ENCODE measurements around the gene C1orf105. TPM values are rescaled to one million over a fixed set of nuclear protein-coding genes. Genes with fewer than 3 reads are reported as not detected.

The C1orf105 gene
- total RNA-seq, 4 donors from 2014 or later: not detected

DNA sequence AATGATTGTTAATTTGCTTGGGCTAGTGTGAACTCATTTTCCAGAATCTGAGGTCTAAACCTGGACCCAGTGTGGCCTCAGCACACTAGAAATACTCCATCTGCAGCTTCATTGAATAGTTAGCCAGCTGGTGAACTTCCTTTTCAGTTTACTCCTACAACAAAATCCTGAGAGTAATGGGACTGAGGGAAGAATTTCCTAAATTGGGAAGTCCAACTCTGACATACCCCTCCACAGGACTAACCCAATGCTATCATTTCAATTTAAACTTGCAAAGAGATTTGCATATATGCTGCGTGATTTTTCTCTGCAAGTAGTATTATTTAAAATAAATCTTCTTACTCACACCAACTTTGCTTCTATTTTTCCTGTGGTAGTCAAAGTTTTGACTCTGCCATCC lies 51.2 kb downstream of the C1orf105 start:
- Histone ChIP-seq H3K27ac (no peak overlapping the region), H3K9me3 (no peaks in the 10 kb centered on the region), H3K4me1 (peaks cover 0 to 29% (median 0%) of the 10 kb centered on the region in 3 donors), H3K36me3 (no peaks in the 10 kb centered on the region), H3K4me3 (no peak overlapping the region), H3K27me3 (no peaks in the 10 kb centered on the region)
- TF ChIP-seq POLR2A (IDR thresholded peaks at IDR 0.05) (no peak), CTCF (IDR thresholded peaks at IDR 0.05) (no peak)
- intact Hi-C loops (cut with DNase I): no loop called here
- 87 to 96% methylated on average over 1 of the region's 1 CpG for WGBS, 2 donors
- DNase-seq: no peak

GRCh38 chr1:172472495-172472894 lies 52.0 kb downstream of the C1orf105 start:
- no peaks in the 10 kb centered on the region for H3K27me3 ChIP-seq
- H3K9me3 ChIP-seq: no peaks in the 10 kb centered on the region
- no peak overlapping the region for H3K4me3 ChIP-seq
- 42 to 63% methylated on average over 1 of the region's 1 CpG for WGBS, 2 donors
- DNase-seq: no peak
- H3K27ac ChIP-seq: no peak overlapping the region
- TF ChIP-seq POLR2A (IDR thresholded peaks at IDR 0.05): no peak
- TF ChIP-seq CTCF (IDR thresholded peaks at IDR 0.05): no peak
- peaks cover 0 to 37% (median 0%) of the 10 kb centered on the region in 3 donors for H3K4me1 ChIP-seq
- H3K36me3 ChIP-seq: no peaks in the 10 kb centered on the region
- intact Hi-C loops (cut with DNase I): no loop called here

GRCh38 chr1:172473302-172473701 lies 52.8 kb downstream of the C1orf105 start:
- Histone ChIP-seq H3K9me3 (no peaks in the 10 kb centered on the region), H3K4me1 (peaks cover 0 to 42% (median 0%) of the 10 kb centered on the region in 3 donors), H3K27ac (no peak overlapping the region), H3K36me3 (no peaks in the 10 kb centered on the region), H3K27me3 (no peaks in the 10 kb centered on the region), H3K4me3 (no peak overlapping the region)
- WGBS, 2 donors: 47 to 50% methylated on average over 3 of the region's 3 CpGs
- DNase-seq: no peak
- TF ChIP-seq CTCF (IDR thresholded peaks at IDR 0.05) (no peak), POLR2A (IDR thresholded peaks at IDR 0.05) (no peak)
- intact Hi-C loops (cut with DNase I): no loop called here

DNA sequence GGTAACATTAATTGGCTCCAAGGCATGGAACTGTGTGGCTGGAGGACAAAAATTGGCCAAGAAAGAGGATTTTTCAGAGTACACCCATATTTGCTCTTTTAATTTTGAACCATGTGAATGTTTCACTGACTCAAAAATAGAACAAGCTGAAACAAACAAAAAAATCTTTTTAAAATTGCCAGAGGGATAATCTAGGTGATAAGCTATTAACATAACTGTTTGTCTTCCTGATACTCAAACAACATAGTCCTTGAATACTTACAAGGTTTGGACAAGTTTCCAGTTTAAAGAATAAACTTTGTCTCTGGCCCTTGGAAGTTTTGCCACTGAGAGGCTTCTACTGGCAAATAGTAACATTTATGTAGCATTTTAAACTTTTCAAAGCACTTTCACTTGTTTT lies 53.4 kb downstream of the C1orf105 start:
- H3K4me3 ChIP-seq: no peak overlapping the region
- no peaks in the 10 kb centered on the region for H3K9me3 ChIP-seq
- intact Hi-C loops (cut with DNase I): no loop called here
- H3K4me1 ChIP-seq: peaks cover 0 to 42% (median 0%) of the 10 kb centered on the region in 3 donors
- H3K27me3 ChIP-seq: no peaks in the 10 kb centered on the region
- H3K27ac ChIP-seq: no peak overlapping the region
- no peak for TF ChIP-seq CTCF (IDR thresholded peaks at IDR 0.05)
- no peak for TF ChIP-seq POLR2A (IDR thresholded peaks at IDR 0.05)
- H3K36me3 ChIP-seq: no peaks in the 10 kb centered on the region
- no peak for DNase-seq

GRCh38 chr1:172476218-172476811 lies 55.8 kb downstream of the C1orf105 start:
- no peak overlapping the region for H3K4me3 ChIP-seq
- no peaks in the 10 kb centered on the region for H3K27me3 ChIP-seq
- peak overlapping the region in 1 of 4 donors; percentile 42 for H3K27ac ChIP-seq
- intact Hi-C loops (cut with DNase I): no loop called here
- no peaks in the 10 kb centered on the region for H3K36me3 ChIP-seq
- WGBS, 2 donors: 57 to 60% methylated on average over 4 of the region's 4 CpGs
- DNase-seq: no peak
- peaks cover 0 to 42% (median 0%) of the 10 kb centered on the region in 3 donors for H3K4me1 ChIP-seq
- H3K9me3 ChIP-seq: no peaks in the 10 kb centered on the region
- TF ChIP-seq CTCF (IDR thresholded peaks at IDR 0.05) (no peak), POLR2A (IDR thresholded peaks at IDR 0.05) (no peak)

Measured in esophagus squamous epithelium (tissue), 5 donors.